Lower leg skin (tissue), 4 donors: ENCODE data around the gene GABRG3. TPM values are rescaled to one million over a fixed set of nuclear protein-coding genes. Genes with fewer than 3 reads are reported as not detected.

ENCODE experiments used
- DNase-seq, 2 donors: peaks; one replicate each; pipeline ENCODE4 v3.0.0-alpha.2; 2019; ENCODE audit warnings: low spot score in 2 of 2
- H3K4me3 ChIP-seq: fragments of 200-600 bp; sonication (generic); 2 replicates; pipeline ENCODE4 v1.5.1; 2017; ENCODE audit warnings: mild to moderate bottlenecking, low read depth; ENCODE audit not compliant: poor library complexity, severe bottlenecking
- CTCF ChIP-seq, 3 donors: fragments of 450-650 bp; IDR thresholded peaks; one replicate each; pipeline ENCODE4 v1.5.1; 2016; ENCODE audit warnings: antibody characterized with exemption in 3 of 3, mild to moderate bottlenecking in 3 of 3, moderate library complexity in 2 of 3
- POLR2A ChIP-seq, 2 donors: fragments of 450-650 bp; IDR thresholded peaks; one replicate each; pipeline ENCODE4 v1.6.1; 2016 to 2017; ENCODE audit warnings: antibody characterized with exemption in 2 of 2, mild to moderate bottlenecking in 1 of 2, moderate library complexity in 1 of 2
- WGBS, 2 donors: methylation state at CpG; one replicate each; pipeline ENCODE4 v1.1.5; 2018; 5-methylcytosine and 5-hydroxymethylcytosine counted together
- intact Hi-C: fragments of 100-400 bp; cut with DNase I; formaldehyde crosslinking; loops from one replicate; pipeline ENCODE4 v1.15.0; 2023; ENCODE audit warnings: low total_unique reads
- total RNA-seq, 4 donors: library from RNA; depleted of rRNA; stranded (reverse); fragments of >200 nt; gene quantifications; one replicate each; pipeline ENCODE4 v1.1.0, GENCODE V29; 2016

GABRG3 gene
- total RNA-seq, 4 donors from 2014 or later, result 0.12 to 0.49 (median 0.25) TPM

- no peak overlapping the region for H3K4me3 ChIP-seq
- no peak for DNase-seq
- WGBS, 2 donors, result 50 to 56% methylated on average over 6 of the region's 6 CpGs
- TF ChIP-seq CTCF (IDR thresholded peaks at IDR 0.05) (no peak), POLR2A (IDR thresholded peaks at IDR 0.05) (no peak)
- intact Hi-C loops, result no loop called here
Measured at GRCh38 chr15:27486051-27486450, 515.1 kb downstream of the GABRG3 start.

DNA sequence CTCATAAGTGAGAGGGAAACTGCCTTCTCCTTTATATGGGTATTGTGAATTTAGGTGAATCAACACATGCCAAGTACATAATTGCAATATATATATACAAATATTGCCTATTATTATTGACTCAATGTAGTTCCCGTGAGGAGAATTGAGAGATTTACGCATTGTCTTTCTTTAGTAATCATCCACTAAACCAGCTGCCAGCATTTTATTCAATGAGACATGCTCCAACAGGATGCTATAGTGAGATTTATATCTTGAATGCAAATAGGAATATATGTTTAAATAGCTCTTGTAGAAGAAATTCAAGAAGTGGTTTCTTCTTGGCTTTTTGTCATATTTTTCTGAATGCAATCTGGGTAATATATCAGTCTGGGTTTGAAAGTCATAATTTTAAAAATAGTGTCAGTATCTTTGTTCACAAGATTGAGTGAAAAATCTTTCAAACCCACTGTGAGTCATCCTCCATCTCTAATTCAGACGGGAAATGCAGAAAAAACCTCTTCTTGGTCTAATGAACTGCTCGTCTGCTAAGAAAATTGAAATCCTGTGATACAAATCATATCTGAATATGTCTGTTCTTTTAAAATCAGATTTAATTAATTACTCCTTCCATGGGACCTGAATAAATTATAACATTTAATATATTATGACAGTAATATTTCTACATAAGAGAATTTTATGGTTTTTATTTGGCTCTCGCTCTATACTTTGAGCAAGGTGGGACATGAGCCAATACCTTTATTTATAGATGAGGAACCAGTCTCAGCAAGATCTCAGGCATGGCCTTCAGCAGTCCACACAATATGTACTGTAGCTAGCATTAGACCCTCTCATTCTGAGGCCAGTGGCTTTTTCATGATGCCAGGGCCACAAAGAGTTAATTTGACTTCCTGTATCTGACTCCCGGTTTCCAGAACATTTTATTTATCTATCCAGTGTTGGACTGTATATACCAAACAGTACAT, 516.0 kb downstream of the GABRG3 start:
- TF ChIP-seq CTCF (IDR thresholded peaks at IDR 0.05) (no peak), POLR2A (IDR thresholded peaks at IDR 0.05) (no peak)
- WGBS, 2 donors, result 28 to 36% methylated on average over 6 of the region's 6 CpGs
- intact Hi-C loops, result no loop called here
- H3K4me3 ChIP-seq, result no peak overlapping the region
- no peak for DNase-seq

DNA sequence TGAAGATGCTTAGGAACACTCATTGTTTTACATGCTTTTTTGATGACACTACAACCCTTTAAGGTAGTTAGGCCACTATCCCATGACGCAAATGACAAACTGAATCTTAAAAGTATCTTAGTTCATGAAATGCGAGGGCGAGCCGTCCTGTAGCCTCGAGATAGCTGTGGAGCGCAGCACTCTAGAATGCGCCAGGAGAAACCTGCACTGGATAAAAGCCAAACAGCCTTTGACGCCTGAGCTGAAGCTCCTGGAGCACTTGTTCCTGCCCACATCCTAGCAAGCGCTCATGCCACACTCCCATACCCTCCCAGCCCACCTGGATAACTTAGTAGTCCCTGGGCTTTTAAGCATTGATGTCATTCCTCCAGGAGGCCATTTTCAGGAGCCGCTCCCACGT, 516.9 kb downstream of the GABRG3 start:
- DNase-seq, result no peak
- intact Hi-C loops, result no loop called here
- H3K4me3 ChIP-seq, result no peak overlapping the region
- no peak for TF ChIP-seq CTCF (IDR thresholded peaks at IDR 0.05)
- no peak for TF ChIP-seq POLR2A (IDR thresholded peaks at IDR 0.05)
- WGBS, 2 donors, result 55 to 65% methylated on average over 11 of the region's 11 CpGs

GRCh38 chr15:27490867-27491595, 520.0 kb downstream of the GABRG3 start:
- no peak for TF ChIP-seq CTCF (IDR thresholded peaks at IDR 0.05)
- no peak for TF ChIP-seq POLR2A (IDR thresholded peaks at IDR 0.05)
- intact Hi-C loops, result no loop called here
- WGBS, 2 donors, result 75 to 80% methylated on average over 12 of the region's 12 CpGs
- no peak overlapping the region for H3K4me3 ChIP-seq
- no peak for DNase-seq

- 60 to 61% methylated on average over 10 of the region's 10 CpGs for WGBS, 2 donors
- TF ChIP-seq POLR2A (IDR thresholded peaks at IDR 0.05) (no peak), CTCF (IDR thresholded peaks at IDR 0.05) (no peak)
- intact Hi-C loops, result no loop called here
- DNase-seq, result no peak
- no peak overlapping the region for H3K4me3 ChIP-seq
Measured at GRCh38 chr15:27491666-27492621, 521.0 kb downstream of the GABRG3 start.
